Transverse colon (tissue), 4 donors: ENCODE measurements around the gene GID4.

ENCODE experiments used
- CTCF ChIP-seq, 5 experiments: fragments of 200-600 bp in 3 of 5; fragments of 450-650 bp in 2 of 5; sonication (generic) in 3 of 5; IDR thresholded peaks; 1 replicate in 2 of 5; 2 replicates in 3 of 5; pipeline ENCODE4 v1.5.1; 2016 to 2017; ENCODE audit warnings: antibody characterized with exemption in 5 of 5, inconsistent platforms in 3 of 5, mild to moderate bottlenecking in 2 of 5, moderate library complexity in 1 of 5
- EP300 ChIP-seq: sonication (generic); formaldehyde crosslinking; IDR thresholded peaks from one replicate; pipeline ENCODE4 v1.6.1; 2017; ENCODE audit warnings: antibody characterized with exemption, low read depth
- POLR2A ChIP-seq: fragments of 450-650 bp; IDR thresholded peaks from one replicate; pipeline ENCODE4 v1.6.1; 2016; ENCODE audit warnings: antibody characterized with exemption, mild to moderate bottlenecking, moderate library complexity
- POLR2AphosphoS5 ChIP-seq, 3 donors: sonication (generic); formaldehyde crosslinking; IDR thresholded peaks; one replicate each; pipeline ENCODE4 v1.6.1; 2016; ENCODE audit warnings: antibody characterized with exemption in 3 of 3

GRCh38 chr17:18087610-18088491, 48.6 kb downstream of the GID4 start, which contains the start of gene DRG2:
- TF ChIP-seq POLR2AphosphoS5 (IDR thresholded peaks at IDR 0.05) (peak; percentile 60 to 79 (median 67)), CTCF (IDR thresholded peaks at IDR 0.05) (peak in 2 of 5 experiments; percentile 12), POLR2A (peak; percentile 41), EP300 (no peak)
